GM18951 (cell line): Measurements from ENCODE around the gene GPR101.
"Not testable (repeated sequence)": the region's sequence is repeated elsewhere in the genome, so short reads cannot be mapped to it uniquely, and the experiment has no call there.

ENCODE experiments used
- POLR2A ChIP-seq: IDR thresholded peaks from 4 replicates; pipeline ENCODE4 v1.6.1; 2011; ENCODE audit warnings: mild to moderate bottlenecking; ENCODE audit not compliant: insufficient read length, insufficient read depth; ENCODE audit errors: extremely low read depth
- in situ Hi-C: fragments of 300-500 bp; cut with MboI; formaldehyde crosslinking; loops from one replicate; pipeline ENCODE4 v1.12.0; 2022; ENCODE audit warnings: low sequenced_read_pairs, mixed read lengths, inconsistent platforms; ENCODE audit not compliant: unreplicated experiment

The GPR101 gene

DNA sequence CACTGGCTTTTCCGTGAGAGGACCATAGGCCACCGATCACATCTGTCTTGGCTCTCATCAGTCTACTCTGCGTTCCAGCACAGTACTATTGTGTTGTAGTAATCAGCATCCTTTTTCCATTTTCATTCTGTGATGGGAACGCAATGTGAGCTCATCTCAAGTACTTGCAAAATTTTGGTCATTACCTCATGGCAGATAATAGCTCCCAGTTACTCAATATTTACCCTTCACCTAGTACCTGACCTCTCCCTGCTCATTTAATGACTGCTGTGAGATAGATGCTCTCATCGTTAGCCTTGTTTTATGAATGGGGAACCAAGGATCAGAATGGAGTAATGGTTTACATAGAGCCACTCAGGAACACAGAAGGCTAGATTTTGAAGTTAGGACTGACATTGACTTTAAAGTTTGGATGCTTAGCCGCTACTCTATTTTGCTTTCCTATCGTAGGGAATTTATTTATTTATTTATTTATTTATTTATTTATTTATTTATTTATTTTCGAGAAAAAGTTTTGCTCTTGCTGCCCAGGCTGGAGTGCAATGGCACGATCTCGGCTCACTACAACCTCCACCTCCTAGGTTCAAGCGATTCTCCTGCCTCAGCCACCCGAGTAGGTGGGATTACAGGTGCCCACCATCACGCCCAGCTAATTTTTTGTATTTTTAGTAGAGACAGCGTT is 6.5 kb upstream of the GPR101 start:
- in situ Hi-C loops: no loop called here
- TF ChIP-seq POLR2A: no peak

DNA sequence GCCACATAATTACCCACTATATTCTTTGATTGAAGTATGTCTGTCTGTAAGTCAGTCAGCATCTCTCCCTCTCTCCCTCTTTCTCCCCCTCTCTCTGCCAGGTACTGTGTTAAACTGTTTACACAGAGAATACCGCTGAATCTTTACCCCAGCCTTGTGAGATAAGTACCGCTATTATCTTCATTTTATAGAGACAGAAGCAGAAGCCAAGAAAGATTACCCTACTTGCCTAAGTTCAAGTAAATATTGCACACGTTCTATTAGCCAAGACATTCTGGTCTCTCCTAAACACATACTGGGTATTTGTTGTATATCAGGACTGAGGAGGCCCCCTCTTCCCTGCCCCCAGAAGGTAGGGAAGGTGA is 695 bp upstream of the GPR101 start:
- TF ChIP-seq POLR2A: no peak
- in situ Hi-C loops: no loop called here

- TF ChIP-seq POLR2A: no peak
- in situ Hi-C loops: no loop called here
These were observed 688 bp downstream of the GPR101 start for GRCh38 chrX:137032841-137033773.

- no peak for TF ChIP-seq POLR2A
- in situ Hi-C loops: no loop called here
These were observed 1.5 kb downstream of the GPR101 start for GRCh38 chrX:137032341-137032694.

GRCh38 chrX:137031517-137032340 is 2.1 kb downstream of the GPR101 start:
- in situ Hi-C loops: no loop called here

GRCh38 chrX:137031039-137031438 is 2.8 kb downstream of the GPR101 start:
- in situ Hi-C loops: no loop called here
- no peak for TF ChIP-seq POLR2A

More at GRCh38 chrX:137031517-137032340, 2.1 kb downstream of the GPR101 start:
- no peak for TF ChIP-seq POLR2A

- in situ Hi-C loops: no loop called here
- TF ChIP-seq POLR2A: no peak
These were observed 5.1 kb downstream of the GPR101 start for GRCh38 chrX:137028699-137029098.

DNA sequence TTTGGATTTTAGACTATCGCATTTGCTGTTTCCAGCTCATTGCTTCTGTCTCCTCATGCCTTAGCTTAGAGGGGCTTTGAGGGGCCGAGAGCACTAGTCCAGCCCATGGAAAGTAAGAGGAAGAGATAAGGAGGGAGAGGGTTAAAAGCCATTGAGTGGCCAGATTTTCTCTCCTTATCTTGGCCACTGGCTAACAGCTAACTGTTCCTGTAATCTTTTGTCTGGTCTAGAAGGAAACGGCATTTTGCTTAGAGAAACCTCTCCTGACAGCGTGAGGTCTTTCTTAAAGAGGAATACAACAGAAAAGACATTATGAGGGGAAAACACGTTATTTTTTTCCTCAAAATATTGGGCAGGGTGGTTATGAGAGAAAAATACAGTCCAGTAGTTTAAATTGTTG is 7.9 kb downstream of the GPR101 start:
- in situ Hi-C loops: no loop called here
- no peak for TF ChIP-seq POLR2A

DNA sequence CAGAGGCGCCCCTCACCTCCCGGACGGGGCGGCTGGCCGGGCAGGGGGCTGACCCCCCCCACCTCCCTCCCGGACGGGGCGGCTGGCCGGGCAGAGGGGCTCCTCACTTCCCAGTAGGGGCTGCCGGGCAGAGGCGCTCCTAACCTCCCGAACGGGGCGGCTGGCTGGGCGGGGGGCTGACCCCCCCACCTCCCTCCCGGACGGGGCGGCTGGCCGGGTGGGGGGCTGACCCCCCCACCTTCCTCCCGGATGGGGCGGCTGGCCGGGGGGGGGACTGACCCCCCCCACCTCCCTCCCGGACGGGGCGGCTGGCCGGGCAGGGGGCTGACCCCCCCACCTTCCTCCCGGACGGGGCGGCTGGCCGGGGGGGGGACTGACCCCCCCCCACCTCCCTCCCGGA is 33.6 kb downstream of the GPR101 start:
- in situ Hi-C loops: not testable (repeated sequence)

DNA sequence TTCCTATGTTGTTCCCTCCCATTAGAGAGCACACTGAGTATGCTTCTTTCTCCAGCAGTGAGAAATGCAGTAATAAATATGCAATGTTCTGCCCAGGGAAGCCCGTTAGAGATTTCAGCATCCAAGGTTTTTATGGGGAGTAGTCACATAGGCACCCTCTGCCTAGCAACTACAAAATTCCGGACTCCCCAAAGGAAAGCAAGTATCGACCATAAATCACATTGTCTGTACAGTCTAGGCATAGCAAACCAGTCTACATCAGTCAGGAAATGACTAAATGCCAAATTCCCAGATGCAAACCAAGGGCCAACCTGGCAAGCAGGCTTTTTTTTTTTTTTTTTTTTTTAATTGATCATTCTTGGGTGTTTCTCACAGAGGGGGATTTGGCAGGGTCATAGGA is 34.8 kb downstream of the GPR101 start:
- no peak for TF ChIP-seq POLR2A
- in situ Hi-C loops: no loop called here
